ACHN (cell line): ENCODE results near the gene PDLIM5.
"Not testable (repeated sequence)": the region's sequence is repeated elsewhere in the genome, so short reads cannot be mapped to it uniquely, and the experiment has no call there.

ENCODE experiments used
- DNase-seq: peaks from one replicate; pipeline ENCODE4 v3.0.0-alpha.2; 2015
- in situ Hi-C: cut with HindIII; loops from 2 replicates; pipeline ENCODE4 v1.10.0; 2017; ENCODE audit warnings: low sequenced_read_pairs, low pct_ligation_motif_present, low pct_unique_long_range_greater_than_20kb

PDLIM5 gene

DNA sequence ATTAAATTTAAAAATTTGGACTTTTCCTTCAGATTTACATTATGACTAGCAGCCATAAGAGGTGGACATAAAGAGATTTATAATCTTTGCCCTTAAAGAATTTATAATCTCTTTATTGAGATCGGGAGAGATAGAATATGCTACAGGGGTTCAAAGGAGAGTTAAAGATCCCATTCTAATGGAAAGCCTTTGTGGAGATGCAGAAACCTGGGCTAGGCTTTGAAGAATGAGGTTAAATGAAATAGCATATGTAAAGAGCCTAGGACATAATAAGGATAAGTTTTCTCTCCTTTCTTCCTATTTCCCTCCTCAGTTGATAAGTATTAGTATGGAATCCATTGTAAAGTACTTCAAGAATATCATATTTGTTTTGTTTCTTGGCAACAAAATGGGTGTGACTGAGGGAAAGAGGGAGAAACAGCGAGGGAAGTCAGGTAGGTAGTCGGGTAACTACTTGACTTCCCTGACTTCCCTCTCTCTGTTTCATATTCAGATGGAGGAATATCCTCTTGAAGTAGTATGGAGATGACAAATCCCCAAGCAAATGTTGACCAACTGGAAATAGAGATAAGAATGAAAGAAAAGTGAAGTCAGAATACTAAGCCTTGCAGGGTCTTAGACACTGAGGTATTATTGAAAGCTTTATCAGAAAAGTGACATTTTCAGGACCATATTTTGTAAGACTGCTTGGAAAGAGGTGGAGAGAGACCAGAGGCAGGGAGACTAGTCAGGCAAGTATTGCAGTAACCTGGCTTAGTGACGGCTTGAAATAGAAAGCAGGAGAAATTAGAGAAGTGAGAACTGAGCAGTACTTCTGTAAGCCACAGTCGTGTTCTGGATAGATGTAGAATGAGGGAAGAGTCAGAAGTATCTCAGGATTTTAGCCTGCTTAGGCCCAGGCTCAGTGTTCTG, 82.9 kb downstream of the PDLIM5 start:
- no peak for DNase-seq
- in situ Hi-C loops, result no loop called here

DNA sequence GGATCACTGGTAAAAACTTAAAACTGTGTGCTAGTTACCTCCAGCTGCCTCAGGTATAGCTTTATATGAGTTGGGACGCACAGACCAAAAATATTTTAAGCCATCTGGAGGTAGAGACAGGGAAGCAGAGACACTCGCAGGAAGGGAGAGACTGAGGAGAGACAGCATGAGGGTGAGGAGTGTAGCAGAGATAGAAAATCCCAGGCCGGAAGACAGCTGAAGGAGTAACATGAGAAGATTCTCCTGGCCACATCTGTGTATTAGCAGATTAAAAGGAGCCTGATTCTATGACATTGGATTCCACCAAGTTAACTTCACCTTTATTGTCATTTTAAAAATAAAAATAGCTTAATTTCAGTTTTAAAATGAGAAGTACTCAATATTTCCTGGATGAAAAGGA, 84.3 kb downstream of the PDLIM5 start:
- in situ Hi-C loops, result no loop called here

DNA sequence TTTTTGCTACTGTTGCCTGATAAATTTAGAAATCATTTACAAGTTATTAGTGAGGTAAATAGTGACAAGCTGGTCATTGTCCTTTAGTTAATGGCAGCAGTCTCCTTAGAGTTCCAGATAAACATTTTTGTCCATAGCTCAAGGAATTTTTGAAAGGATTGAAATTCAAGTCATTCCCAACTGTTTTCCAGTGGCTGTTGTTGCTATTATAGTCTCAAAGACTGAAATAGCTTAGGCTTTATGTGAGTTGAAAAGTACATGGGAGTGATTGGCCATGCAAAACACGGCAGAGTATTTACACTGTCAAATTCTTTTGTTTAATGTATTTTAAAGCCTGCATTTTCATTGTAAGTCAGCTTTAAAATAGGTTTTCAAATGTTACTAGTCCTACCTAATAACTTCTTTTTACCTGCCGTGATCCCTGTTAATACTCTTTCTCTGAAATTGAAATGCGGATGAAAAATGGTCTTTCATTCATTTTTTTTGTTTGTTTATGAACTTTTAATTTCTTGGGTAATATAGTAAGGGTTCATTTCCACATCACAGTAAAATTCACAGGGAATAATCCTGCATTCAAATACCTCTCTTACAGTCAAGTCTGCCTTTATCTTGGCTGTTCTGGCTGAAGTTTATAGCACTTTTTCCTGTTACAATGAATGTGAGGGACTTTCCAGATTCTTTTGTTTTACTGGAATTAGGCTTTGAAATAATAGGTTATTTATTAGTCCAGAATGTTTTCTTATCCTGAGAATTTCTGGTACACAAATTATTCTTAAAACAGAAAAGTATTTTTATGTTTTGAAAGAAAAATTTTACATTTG, 85.1 kb downstream of the PDLIM5 start:
- in situ Hi-C loops, result no loop called here
- DNase-seq, result no peak

More for the DNA sequence above, 84.3 kb downstream of the PDLIM5 start:
- no peak for DNase-seq

DNA sequence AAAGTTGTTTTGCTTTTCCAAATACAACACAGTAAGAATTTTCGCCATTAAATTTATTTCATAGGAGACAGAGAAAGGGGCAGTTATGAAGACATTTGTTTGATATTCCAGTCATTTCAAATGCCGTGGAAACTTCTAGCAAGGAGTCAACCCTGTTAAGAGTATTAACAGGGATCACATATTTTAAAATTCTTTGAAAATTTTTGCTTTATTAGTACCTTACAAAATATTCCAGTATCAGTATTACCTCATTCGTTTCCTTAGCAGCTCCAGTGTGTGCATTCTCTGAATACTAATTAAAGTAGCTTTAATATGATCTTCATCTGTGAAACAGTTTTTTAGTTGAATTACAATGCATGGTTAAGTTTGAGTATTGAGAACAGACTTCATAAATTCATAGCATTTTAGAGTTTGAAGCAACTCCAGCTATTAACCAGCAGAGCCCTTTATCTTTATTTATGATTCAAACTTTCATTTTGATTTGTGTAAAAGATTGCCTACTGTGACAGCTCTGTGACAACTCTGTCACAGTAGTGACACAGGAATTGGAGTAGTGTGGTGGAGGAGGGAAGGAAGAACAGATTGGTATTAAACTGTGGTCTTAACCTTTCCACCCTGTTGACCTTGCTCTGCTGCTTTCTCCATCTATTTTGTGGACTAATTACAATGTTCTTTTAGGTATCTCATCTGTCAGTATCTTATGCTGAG, 86.3 kb downstream of the PDLIM5 start:
- in situ Hi-C loops, result no loop called here

DNA sequence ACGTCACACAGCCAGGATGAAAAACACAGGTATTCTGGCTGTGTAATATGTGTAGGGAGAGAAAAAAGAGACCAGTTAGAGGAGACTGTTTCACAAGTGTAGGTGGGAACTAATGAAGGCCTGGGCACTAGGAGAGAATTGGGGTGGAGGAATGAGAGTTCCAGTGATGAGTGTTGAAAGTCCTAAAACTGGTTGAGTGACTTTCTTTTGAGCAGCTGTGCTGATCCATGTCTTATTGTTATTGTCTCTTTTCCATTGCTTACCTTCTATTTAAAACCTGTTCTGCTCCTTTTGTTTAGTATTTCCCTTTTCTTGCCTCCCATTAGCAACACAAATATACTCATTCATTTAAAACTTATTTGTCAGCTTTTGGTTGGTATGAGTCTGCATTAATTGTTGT, 88.7 kb downstream of the PDLIM5 start:
- in situ Hi-C loops, result no loop called here
- no peak for DNase-seq

More for the DNA sequence above, 86.3 kb downstream of the PDLIM5 start:
- no peak for DNase-seq

DNA sequence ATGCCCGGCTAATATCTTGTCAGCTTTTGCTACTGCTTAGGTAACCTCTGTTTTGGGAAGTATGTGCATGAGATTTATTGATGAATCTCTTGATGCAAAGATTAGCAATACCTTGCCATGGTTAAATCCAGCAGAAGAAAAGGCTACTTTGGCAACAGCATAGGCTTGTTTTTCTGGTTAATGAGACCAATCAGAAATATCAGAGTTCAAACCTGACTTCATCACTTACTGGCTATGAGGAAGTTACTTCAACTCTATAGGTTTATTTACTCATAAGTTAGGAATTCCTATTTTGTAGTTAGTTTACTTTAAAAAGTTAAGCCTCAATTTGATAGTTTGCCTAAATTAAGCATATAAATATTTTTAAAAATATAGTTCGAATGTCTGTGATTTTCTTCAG, 93.1 kb downstream of the PDLIM5 start:
- DNase-seq, result no peak
- in situ Hi-C loops, result no loop called here

DNA sequence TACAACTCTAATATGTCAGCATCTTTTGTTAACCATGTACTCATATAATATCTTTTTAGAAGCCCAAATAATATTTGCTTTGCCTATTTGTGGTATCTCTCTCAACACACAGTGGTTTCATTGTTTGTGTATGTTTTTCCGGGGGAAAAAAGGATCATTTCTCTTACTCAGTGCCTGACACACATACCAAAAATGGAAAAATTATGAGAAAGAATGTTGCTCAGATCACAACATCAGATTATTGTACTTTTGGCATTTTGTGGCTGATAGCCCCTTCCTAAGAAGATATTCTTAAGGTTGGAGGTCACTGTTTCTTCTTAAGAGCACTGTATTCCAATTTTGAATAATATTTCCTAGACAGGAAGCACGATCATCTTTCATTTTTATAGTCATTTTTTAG, 93.6 kb downstream of the PDLIM5 start:
- in situ Hi-C loops, result no loop called here
- no peak for DNase-seq

DNA sequence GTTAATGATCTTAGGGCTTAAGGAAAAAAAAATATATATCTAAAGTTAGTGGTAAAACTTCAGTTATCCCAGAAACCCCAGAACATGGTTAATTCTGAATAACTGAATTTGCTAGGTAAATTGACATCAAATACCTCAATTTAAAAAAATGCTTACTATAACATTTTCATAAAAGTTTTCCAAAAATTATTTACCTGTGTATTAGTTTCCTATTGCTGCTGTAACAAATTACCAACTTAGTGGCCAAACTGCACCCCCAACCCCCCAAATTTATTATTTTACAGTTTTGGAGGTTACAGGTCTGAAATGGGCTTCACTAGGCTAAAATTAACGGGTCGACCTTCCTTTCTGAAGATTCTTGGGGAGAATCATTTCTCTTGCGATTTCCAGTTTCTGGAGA, 95.2 kb downstream of the PDLIM5 start:
- no peak for DNase-seq
- in situ Hi-C loops, result no loop called here

DNA sequence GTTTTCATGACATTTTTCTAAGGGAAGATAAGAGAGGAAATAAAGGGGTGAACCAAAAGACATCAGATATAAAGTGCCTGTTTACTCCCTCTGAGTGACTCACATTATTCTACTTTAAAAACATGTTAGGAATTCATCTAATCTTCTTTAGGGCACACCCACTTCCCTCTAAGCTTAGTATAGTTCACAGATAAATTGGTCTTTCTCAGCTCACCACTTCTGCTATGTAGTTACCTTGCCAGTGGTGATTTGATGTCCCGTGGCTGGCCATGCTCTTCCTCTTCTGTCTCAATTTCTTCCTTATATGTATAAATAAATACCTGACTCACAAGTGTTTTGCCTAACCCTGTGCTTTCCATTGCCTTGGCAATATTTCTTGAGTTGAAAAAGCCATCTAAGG, 96.8 kb downstream of the PDLIM5 start:
- peak; percentile 48 for DNase-seq
- in situ Hi-C loops, result no loop called here

DNA sequence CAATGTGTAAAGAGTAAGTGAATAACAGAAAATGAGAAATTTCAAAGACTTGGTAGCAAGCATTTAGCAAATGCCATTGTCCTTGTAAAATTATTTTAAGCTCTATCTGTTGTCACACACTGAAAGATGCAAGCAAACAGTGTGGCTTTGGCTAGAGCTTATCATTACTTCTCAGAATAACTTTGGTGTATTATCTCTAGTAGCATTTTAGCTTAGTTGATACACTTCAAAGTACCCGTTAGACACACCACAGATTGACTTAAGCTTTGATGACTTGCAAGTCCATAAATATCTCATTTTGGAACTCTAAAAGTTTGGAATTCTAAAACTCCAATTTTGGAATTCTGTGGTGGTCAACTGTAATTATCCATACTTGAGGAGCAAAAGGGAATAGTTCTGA, 98.6 kb downstream of the PDLIM5 start:
- DNase-seq, result no peak
- in situ Hi-C loops, result no loop called here

DNA sequence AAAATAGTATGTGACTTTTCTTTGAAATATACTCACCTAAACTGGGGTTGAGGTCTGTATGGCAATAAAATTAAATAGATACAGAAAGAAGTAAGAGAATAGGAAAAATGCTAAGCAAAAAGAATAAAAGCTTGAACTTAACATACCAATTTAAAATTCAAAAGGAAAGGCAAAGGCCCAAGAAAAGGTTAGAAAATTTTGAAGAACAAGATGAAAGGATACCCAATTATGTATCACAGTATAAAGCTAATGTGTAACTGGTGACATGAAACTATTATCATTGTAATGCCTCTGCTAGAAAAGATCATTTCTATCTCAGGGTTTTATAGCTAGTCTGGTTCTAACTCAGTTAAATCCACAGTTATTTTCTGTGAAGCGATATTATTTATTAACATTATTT, 99.1 kb downstream of the PDLIM5 start:
- in situ Hi-C loops, result no loop called here
- DNase-seq, result no peak

DNA sequence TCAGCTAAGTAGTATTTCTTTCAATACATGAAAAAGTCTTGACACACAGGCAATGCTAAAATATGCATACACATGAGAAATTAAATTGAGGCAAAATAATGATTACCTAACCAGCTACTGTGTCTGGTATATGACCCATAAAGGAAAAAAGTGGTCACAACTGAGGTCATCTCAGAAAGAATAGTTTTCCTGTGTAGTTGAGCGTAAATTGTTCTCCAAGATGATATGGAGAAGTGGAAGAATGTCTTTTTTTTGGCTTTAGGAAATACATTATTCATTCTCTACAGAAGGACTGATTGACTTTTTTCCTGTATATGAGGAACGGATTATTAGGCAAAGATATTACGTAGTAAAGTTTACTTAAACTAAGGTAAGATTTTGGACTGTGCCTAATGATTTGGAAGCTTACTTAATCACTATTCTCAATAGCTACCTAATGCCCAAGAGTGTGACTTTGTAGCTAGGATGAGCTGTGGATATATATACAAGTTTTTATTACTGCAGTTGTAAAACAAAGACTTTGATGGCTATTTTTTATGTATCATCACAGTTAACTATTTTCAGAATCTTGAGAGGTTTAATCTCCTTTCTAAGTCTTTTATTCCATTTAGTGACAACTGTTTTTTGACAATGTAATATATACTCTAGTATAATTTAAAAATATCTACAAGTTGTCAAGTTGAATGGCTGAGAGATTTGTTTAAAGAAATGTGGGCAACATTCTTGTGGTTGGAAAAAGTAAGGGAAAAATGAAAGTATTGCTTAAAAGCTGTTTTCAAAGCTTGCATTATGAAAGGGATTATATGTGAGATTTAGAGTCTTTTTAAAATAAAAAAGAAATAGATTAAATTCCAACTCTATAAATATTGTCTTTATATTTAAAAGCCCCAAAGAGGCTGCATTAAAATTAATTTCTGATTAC, 100.2 kb downstream of the PDLIM5 start:
- in situ Hi-C loops, result no loop called here
- DNase-seq, result no peak

DNA sequence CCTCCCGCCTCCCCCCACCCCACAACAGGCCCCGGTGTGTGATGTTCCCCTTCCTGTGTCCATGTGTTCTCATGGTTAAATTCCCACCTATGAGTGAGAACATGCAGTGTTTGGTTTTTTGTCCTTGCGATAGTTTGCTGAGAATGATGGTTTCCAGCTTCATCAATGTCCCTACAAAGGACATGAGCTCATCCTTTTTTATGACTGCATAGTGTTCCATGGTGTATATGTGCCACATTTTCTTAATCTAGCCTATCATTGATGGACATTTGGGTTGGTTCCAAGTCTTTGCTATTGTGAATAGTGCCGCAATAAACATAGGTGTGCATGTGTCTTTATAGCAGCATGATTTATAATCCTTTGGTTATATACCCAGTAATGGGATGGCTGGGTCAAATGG, 104.3 kb downstream of the PDLIM5 start:
- in situ Hi-C loops, DNase-seq: not testable (repeated sequence)

DNA sequence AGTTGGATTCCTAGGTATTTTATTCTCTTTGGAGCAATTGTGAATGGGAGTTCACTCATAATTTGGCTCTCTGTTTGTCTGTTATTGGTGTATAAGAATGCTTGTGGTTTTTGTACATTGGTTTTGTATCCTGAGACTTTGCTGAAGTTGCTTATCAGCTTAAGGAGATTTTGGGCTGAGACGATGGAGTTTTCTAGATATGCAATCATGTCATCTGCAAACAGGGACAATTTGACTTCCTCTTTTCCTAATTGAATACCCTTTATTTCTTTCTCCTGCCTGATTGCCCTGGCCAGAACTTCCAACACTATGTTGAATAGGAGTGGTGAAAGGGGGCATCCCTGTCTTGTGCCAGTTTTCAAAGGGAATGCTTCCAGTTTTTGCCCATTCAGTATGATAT, 105.9 kb downstream of the PDLIM5 start:
- DNase-seq, in situ Hi-C loops: not testable (repeated sequence)

DNA sequence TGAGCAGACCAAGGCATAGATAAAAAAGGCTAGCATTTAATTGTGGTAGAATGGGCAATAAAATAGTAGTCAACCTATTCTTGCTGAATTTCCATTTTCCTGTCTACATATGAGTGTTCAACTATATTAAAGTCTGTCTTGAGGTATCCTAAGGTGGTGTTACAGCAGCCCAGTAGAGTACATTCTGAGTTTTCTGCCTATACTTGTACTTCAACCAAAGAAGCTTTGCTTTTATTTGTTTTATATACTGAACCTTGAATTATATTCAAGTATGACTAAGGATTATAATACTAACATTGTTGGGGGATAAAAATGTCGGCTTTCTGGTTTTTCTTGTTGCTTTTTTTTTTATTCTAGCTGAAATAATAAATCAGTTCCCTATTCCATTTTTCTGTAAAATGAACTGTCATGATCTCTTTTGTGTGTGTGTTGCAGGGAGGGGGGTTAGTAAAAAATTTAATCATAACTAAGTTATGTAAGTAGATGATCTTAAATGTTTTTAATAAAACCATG, 106.7 kb downstream of the PDLIM5 start:
- in situ Hi-C loops, result no loop called here
- no peak for DNase-seq

DNA sequence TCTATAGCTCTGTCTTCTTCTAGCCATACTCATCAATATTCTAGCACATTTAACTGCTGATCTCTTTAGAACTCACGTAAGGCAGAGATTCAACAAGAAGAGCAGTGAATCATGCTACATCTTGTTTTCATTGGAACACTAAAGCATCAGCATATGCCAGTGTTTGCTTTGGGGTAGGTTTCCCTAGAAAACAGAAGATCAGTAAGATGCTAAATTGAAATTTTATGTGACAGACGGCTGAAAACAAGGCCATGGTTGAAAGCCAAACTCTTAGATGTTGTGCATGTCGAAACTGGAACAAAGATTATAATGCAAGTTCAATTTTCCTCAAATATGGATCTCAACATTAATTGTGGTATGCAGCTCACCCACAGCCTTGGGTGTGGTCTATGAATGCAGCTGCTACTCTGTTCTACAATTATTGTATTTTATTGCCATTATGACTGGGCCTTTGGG, 107.6 kb downstream of the PDLIM5 start:
- in situ Hi-C loops, result no loop called here
- no peak for DNase-seq

DNA sequence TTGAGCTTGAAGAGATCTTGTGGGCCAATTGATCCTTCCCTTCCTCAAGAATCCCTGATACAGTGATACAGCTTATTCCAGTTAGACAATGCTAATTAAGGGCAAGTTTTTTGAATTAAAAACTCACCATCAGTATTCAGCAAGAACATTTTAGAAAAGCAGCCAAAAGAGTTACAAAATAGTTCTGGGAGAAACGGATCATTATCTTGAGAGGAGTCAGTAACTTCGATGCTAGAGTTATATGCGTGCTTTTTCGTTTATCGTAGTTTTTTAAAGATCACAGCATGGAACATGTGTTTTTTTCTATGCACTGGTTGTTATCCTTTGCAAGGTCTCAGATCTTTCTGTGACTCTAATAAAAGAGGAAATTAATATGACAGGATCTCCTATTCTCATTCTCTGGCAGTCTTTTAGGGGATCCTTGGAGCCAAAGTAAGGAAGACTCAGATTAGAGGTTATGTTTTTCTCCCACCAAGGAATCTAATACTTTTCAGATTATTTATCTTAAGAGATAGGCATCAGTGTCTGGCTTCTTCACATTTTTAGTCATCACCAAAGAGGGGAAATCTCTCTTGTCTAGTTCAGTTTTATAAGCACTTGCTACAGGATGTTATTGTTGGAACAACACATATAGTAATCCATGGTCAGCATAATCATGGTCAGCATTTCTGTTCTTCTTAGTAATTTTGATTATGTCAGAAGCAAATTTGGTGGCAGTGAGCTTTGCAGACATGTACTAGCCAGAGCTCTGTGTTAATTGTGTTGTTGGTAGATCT, 109.7 kb downstream of the PDLIM5 start:
- in situ Hi-C loops, result no loop called here
- no peak for DNase-seq
